Keratinocyte (primary cell): Measurements from ENCODE around the gene INTS14. TPM values are rescaled to one million over a fixed set of nuclear protein-coding genes. Genes with fewer than 3 reads are reported as not detected.
A peak's percentile ranks its signal among the peaks of the same experiment; 100 is the strongest.

Experiments
- DNase-seq: peaks from one replicate; pipeline ENCODE4 v3.0.0-alpha.2; 2011; ENCODE audit warnings: low read depth, missing footprints, low spot score
- FAIRE-seq: peaks from 2 replicates; lab custom pipeline; 2011; peaks lifted over from hg19 to GRCh38; lab: Jason Lieb, UNC
- H2AFZ ChIP-seq: 2 replicates; pipeline ENCODE4 v1.6.0; 2012; ENCODE audit warnings: low read length, control low read depth, inconsistent platforms; ENCODE audit not compliant: control insufficient read depth
- H3K27ac ChIP-seq: 2 replicates; pipeline ENCODE4 v1.5.1; 2011; ENCODE audit warnings: low read length; ENCODE audit not compliant: control insufficient read depth, insufficient read depth
- H3K27me3 ChIP-seq: 3 replicates; pipeline ENCODE4 v1.6.0; 2011; ENCODE audit warnings: low read length; ENCODE audit not compliant: control insufficient read depth, insufficient read depth; ENCODE audit errors: extremely low read depth
- H3K36me3 ChIP-seq, 2 experiments: 2 replicates in 1 of 2; 3 replicates in 1 of 2; pipeline ENCODE4 v1.5.1; 2011; ENCODE audit warnings: low read length in 2 of 2, mild to moderate bottlenecking in 1 of 2; ENCODE audit not compliant: control insufficient read depth in 2 of 2, insufficient read depth in 2 of 2; ENCODE audit errors: extremely low read depth in 1 of 2
- H3K4me1 ChIP-seq: 3 replicates; pipeline ENCODE4 v1.5.1; 2011; ENCODE audit warnings: low read length; ENCODE audit not compliant: control insufficient read depth, insufficient read depth; ENCODE audit errors: extremely low read depth
- H3K4me2 ChIP-seq: 3 replicates; pipeline ENCODE4 v1.6.0; 2011; ENCODE audit warnings: low read depth, low read length; ENCODE audit not compliant: control insufficient read depth, insufficient read depth; ENCODE audit errors: extremely low read depth
- H3K4me3 ChIP-seq, 3 experiments: fragments of 200-600 bp in 1 of 3; sonication (generic) in 1 of 3; 2 replicates in 2 of 3; 3 replicates in 1 of 3; pipeline ENCODE4 v1.5.1; 2011 to 2016; ENCODE audit warnings: low read length in 3 of 3, mild to moderate bottlenecking in 3 of 3, control low read depth in 2 of 3, inconsistent platforms in 1 of 3, low read depth in 1 of 3, mixed read lengths in 1 of 3, mixed run types in 1 of 3, moderate library complexity in 1 of 3; ENCODE audit not compliant: control insufficient read depth in 2 of 3, insufficient read depth in 2 of 3; ENCODE audit errors: extremely low read depth in 1 of 3
- H3K79me2 ChIP-seq: 2 replicates; pipeline ENCODE4 v1.6.0; 2012; ENCODE audit warnings: low read length; ENCODE audit not compliant: control insufficient read depth, insufficient read depth
- H3K9ac ChIP-seq: 3 replicates; pipeline ENCODE4 v1.6.0; 2011; ENCODE audit warnings: low read length; ENCODE audit not compliant: control insufficient read depth, insufficient read depth; ENCODE audit errors: extremely low read depth
- H3K9me1 ChIP-seq: 3 replicates; pipeline ENCODE4 v1.6.0; 2011; ENCODE audit warnings: low read length; ENCODE audit not compliant: control insufficient read depth, insufficient read depth; ENCODE audit errors: extremely low read depth
- H3K9me3 ChIP-seq: 2 replicates; pipeline ENCODE4 v1.5.1; 2012; ENCODE audit warnings: low read depth, low read length; ENCODE audit not compliant: control insufficient read depth
- H4K20me1 ChIP-seq: 3 replicates; pipeline ENCODE4 v1.6.0; 2011; ENCODE audit warnings: low read length; ENCODE audit not compliant: control insufficient read depth, insufficient read depth; ENCODE audit errors: extremely low read depth
- EZH2 ChIP-seq: IDR thresholded peaks from one replicate; pipeline ENCODE4 v1.6.1; 2012; ENCODE audit warnings: inconsistent platforms, mild to moderate bottlenecking, low read length, moderate library complexity
- dilution Hi-C: fragments of 300-500 bp; cut with MboI; formaldehyde crosslinking; loops from one replicate; pipeline ENCODE4 v1.7.0; 2020; ENCODE audit warnings: low sequenced_read_pairs; ENCODE audit not compliant: extremely low pct_ligation_motif_present
- polyA plus RNA-seq, 5 experiments: library from polyadenylated mRNA; depleted of rRNA in 3 of 5; stranded (reverse) in 3 of 5; stranded (forward) in 1 of 5; unstranded in 1 of 5; fragments of >200 nt; gene quantifications; 1 replicate in 1 of 5; 2 replicates in 3 of 5; 3 replicates in 1 of 5; pipeline versions ENCODE4 v1.2.1 to v1.2.3, GENCODE V29; 2011 to 2012; ENCODE audit warnings: missing spikeins in 2 of 5, low read depth in 1 of 5, low replicate concordance in 1 of 5
- TF ChIP-seq, protein P1 (sequence below), 3 experiments: IDR thresholded peaks in 1 of 3; conservative IDR thresholded peaks in 1 of 3; optimal IDR thresholded peaks in 1 of 3; 2 replicates in 2 of 3; 3 replicates in 1 of 3; pipeline versions ENCODE3 to v1.5.1; 2011; ENCODE audit warnings: low read length in 3 of 3, mild to moderate bottlenecking in 3 of 3, moderate library complexity in 2 of 3, control low read depth in 1 of 3, inconsistent platforms in 1 of 3; ENCODE audit not compliant: insufficient read depth in 2 of 3; ENCODE audit errors: extremely low read depth in 1 of 3

INTS14 gene
- polyA plus RNA-seq, 1 donor (not counting 4 experiments of a cell fraction or from before 2014, with no cell fraction given) = 51.0 TPM

- Histone ChIP-seq H4K20me1 (no peaks in the 10 kb centered on the region), H3K9me1 (no peaks in the 10 kb centered on the region), H3K36me3 (no peaks in the 10 kb centered on the region), H2AFZ (peak overlapping the region; percentile 97), H3K9me3 (no peaks in the 10 kb centered on the region), H3K4me2 (peak overlapping the region; percentile 67), H3K4me1 (peaks cover 19% of the 10 kb centered on the region), H3K4me3 (peak overlapping the region; percentile 73 to 89 (median 75)), H3K27me3 (no peaks in the 10 kb centered on the region), H3K9ac (peak overlapping the region; percentile 97), H3K79me2 (peaks cover 28% of the 10 kb centered on the region), H3K27ac (peak overlapping the region; percentile 95)
- no peak for TF ChIP-seq EZH2
- TF ChIP-seq, protein P1, sequence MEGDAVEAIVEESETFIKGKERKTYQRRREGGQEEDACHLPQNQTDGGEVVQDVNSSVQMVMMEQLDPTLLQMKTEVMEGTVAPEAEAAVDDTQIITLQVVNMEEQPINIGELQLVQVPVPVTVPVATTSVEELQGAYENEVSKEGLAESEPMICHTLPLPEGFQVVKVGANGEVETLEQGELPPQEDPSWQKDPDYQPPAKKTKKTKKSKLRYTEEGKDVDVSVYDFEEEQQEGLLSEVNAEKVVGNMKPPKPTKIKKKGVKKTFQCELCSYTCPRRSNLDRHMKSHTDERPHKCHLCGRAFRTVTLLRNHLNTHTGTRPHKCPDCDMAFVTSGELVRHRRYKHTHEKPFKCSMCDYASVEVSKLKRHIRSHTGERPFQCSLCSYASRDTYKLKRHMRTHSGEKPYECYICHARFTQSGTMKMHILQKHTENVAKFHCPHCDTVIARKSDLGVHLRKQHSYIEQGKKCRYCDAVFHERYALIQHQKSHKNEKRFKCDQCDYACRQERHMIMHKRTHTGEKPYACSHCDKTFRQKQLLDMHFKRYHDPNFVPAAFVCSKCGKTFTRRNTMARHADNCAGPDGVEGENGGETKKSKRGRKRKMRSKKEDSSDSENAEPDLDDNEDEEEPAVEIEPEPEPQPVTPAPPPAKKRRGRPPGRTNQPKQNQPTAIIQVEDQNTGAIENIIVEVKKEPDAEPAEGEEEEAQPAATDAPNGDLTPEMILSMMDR (optimal IDR thresholded peaks at IDR 0.05 in 1 of 3, IDR thresholded peaks at IDR 0.05 in 1 of 3, conservative IDR thresholded peaks at IDR 0.05 in 1 of 3; ENCODE audit: extremely low read depth in 1 of 3, insufficient read depth in 2 of 3, low read length in 3 of 3) = no peak
- dilution Hi-C loops = no loop called here
- FAIRE-seq (no peak), DNase-seq (no peak)
Measured at GRCh38 chr15:65611888-65612615, 1.1 kb upstream of the INTS14 start.

- no peak overlapping the region for H3K27ac ChIP-seq
- no peaks in the 10 kb centered on the region for H3K27me3 ChIP-seq
- H3K9me3 ChIP-seq = no peaks in the 10 kb centered on the region
- peaks cover 2 to 11% of the 10 kb centered on the region in 2 experiments for H3K36me3 ChIP-seq
- H3K9ac ChIP-seq = no peak overlapping the region
- H4K20me1 ChIP-seq = no peaks in the 10 kb centered on the region
- no peak overlapping the region for H3K4me3 ChIP-seq
- H3K9me1 ChIP-seq = no peaks in the 10 kb centered on the region
- H3K4me2 ChIP-seq = no peak overlapping the region
- peaks cover 13% of the 10 kb centered on the region for H3K79me2 ChIP-seq
- TF ChIP-seq, protein P1 (optimal IDR thresholded peaks at IDR 0.05 in 1 of 3, IDR thresholded peaks at IDR 0.05 in 1 of 3, conservative IDR thresholded peaks at IDR 0.05 in 1 of 3; ENCODE audit: extremely low read depth in 1 of 3, insufficient read depth in 2 of 3, low read length in 3 of 3) = no peak
- no peak for TF ChIP-seq EZH2
- no peak overlapping the region for H2AFZ ChIP-seq
- peaks cover 14% of the 10 kb centered on the region for H3K4me1 ChIP-seq
- no peak for DNase-seq
- dilution Hi-C loops = no loop called here
- no peak for FAIRE-seq
Measured at GRCh38 chr15:65603559-65603958, 7.4 kb downstream of the INTS14 start.
